ENCODE results near the gene GNPTAB.
A peak's percentile ranks its signal among the peaks of the same experiment; 100 is the strongest.
"Not testable (repeated sequence)": the region's sequence is repeated elsewhere in the genome, so short reads cannot be mapped to it uniquely, and the experiment has no call there.

Gene GNPTAB

DNA sequence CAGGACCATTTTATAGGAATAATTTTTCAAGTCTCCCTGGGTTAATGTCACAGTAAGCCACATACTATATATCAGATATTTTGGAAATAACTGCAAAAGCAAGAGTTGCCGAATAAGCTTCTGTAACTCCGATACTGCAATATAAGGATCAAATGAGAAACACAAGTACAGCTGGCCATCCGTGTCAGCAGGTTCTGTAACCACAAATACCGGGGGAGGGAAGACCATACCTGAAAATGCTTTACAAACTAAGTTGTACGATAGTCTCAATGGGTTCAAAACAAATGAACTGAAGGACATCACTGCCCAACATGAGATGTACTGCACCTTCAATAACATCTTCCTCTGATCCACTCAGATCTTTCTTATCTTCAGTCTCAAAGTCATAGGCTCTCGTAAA is 93.3 kb downstream of the GNPTAB start:
- no peak for DNase-seq (ENCODE audit: low spot score)

DNA sequence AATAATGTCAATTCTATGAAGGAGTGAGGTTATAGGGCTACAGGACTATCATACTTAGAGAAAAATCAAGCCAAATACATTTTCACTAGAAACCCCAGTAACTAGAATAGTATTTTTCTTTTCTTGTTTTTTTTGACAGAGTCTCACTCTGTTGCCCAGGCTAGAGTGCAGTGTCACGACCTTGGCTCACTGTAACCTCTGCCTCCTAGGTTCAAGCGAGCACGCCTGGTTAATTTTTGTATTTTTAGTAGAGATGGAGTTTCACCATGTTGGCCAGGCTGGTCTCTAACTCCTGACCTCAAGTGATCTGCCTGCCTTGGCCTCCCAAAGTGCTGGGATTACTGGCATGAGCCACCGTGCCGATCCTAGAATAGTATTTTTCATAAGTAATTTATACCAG is 96.3 kb downstream of the GNPTAB start:
- not testable (repeated sequence) for DNase-seq (ENCODE audit: low spot score)

- no peak for DNase-seq (ENCODE audit: low spot score)
Observed at GRCh38 chr12:101733166-101733565, 97.6 kb downstream of the GNPTAB start.

DNA sequence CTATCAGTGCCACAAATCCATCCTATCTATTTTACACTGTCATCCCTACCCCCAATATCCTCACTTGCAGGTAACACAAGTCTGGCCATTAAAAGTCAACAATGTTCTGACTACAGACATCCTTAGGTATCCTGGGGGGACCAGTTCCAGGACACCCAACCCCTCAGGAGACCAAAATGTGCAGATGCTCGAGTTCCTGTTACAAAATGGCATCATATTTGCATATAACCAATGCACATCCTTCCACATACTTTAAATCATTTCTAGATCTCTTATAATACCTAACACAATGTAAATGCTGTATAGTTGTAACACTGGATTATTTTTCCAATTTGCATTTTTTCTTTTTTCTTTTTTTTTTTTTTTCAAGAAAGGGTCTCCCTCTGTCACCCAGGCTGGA is 98.4 kb downstream of the GNPTAB start:
- DNase-seq (ENCODE audit: low spot score), result no peak

DNA sequence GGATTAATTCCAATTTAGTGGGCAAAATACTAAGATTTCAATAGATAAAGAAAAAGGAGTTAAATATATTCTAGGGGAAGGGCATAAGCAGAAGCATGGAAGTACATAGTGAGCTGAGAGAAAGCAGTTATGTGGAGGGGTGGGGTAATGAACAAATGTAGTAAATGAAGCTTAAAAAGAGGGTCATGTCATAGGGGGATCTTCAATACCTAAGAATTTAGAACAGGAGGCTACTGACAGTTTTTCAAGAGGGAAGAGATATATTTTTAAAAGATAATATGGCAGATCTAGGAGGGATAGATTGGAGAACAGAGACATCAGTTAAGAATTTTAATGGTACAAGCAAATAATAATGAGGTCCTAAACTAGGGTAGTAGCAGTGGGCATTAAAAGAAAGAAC is 100.9 kb downstream of the GNPTAB start:
- DNase-seq (ENCODE audit: low spot score), result no peak

DNA sequence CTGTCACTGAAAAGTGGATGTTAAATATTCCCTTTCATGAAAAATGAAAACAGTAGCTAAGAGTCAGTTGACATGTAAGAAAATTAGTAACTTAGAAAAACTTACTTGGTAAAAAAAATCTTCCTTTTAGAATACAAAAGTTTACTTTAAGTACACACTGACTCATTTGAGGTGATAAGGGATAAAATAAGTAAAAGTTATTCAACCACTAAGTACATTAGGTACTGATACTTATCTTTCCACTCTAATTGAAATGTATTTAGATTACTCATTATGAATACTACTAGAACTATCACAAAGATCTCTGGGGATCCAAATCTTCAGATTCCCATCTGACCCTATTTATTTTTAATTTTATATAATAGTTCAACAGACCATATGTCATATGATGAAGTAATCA is 103.7 kb downstream of the GNPTAB start:
- DNase-seq (ENCODE audit: low spot score), result no peak

DNA sequence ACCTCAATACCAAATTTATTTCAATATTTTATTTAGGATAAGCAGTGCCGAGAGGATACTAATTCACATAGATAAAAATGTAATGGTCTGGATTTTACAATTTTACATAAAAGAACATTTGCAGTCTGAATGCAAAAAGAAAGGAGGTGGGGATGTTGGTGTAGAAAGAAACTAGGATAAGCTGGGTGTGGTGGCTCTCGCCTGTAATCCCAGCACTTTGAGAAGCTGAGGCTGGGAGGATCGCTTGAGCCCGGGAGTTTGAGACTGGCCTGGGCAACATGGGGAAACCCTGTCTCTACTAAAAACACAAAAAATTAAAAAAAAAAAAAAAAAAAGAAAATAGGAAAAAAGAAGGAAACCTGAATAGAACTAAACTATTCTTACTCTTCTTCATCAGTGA is 108.4 kb downstream of the GNPTAB start:
- DNase-seq (ENCODE audit: low spot score), result no peak

GRCh38 chr12:101720118-101720517 is 110.6 kb downstream of the GNPTAB start:
- no peak for DNase-seq (ENCODE audit: low spot score)

DNA sequence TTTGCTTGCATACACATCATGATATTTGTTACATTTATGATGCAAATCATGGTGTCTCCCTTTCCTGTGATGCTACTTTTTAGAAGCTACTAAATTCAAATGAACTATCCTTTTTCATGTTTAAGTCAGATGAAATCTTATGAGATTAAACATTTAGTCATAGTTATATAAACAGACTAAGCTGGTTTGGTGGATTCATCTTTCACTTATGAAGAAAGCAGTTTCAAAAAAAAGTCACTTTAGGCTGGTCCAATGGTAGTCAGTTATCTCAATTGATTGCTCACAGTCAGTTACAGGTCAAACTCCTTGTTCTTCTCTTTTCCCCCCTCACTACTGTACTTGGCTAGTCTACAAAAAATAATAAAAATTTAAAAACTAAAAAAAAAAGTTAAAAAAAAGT is 111.2 kb downstream of the GNPTAB start:
- no peak for DNase-seq (ENCODE audit: low spot score)

DNA sequence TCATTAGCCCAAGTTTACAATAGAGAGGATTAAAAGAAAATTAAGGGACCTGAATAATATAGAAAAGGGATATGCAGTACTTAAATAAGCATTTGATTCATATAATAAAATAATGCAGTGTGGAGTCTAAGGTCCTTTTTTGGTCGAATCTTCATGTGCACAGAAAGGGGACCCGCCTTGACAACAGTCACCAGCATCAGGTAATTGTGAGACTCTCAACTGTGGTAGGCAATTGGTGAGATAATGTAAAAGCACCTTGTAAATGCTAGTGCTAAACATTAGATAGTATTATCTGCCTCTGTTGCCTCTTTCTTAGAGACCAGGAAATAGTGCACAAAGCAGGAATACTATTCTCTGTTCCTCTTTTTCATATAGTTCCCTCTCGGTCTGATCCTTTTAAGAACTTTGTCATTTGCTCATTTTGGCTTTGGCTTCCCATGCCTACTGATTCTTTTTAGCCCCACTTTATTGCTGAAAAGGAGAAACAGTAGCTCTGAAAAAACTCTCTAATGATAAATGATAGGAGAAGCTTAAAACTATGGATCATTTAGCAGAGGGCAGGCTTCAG is 115.8 kb downstream of the GNPTAB start:
- DNase-seq (ENCODE audit: low spot score), result no peak

DNA sequence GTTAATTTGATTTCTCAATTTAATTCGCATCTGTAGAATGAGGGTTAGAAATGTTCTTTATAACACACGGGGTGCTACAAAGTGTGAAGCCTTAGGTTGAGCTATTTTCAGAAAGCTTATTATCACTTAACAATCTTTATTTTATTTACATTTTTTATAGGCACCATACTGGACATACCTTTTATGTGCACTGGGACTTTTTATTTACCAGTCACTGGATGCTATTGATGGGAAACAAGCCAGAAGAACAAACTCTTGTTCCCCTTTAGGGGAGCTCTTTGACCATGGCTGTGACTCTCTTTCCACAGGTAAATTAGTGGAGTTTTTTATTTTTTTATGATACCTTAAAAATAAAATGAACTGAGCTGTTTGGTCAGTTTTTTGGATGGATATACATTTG is 116.8 kb downstream of the GNPTAB start:
- no peak for DNase-seq (ENCODE audit: low spot score)

DNA sequence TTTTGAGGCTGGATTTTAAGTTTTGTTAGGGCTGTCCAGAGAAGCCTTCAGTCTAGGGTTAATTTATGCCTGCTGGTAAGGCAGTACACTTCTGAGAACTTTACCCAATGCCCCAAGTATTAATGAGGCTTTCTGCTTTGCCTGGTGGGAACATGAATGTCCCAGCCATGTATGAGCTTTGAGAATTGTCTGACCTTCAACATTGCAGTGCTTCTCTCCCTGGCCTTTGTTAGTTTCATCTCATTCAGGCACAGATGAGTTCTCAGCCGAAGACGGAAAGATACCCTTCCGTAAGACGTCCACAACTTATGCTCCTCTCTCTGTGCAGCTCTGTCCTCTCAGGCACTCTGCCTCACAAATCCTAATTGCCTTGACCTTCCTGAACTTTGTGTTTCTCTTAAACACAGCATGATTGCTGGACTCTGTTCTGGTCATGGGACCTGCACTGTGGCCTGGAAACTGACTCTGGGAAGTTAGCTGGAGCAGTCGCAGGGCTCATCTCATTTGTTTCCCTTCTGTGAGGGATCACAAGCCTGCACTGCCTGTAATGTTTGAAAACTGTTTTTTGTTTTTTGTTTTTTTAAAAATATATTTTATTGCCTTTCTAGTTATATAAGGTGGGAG is 117.6 kb downstream of the GNPTAB start:
- no peak for DNase-seq (ENCODE audit: low spot score)

DNA sequence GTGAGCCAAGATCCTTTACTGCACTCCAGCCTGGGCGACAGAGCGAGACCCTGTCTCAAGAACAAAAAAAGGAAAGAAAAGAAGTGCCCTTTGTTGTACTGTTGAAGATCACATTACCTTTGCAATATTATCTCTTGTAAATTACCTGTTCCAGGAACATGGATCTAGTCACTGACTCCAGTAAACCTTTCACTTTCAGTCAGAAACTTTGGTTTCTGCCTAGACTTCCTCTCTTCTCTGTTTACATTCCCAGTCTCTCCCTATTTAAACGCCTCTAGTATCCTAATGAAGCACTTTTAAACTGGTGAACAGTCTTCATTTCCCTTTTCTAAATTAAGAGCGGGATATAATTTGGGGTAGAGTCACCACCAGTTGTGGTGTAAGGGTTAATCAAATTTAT is 120.5 kb downstream of the GNPTAB start:
- DNase-seq (ENCODE audit: low spot score), result no peak

DNA sequence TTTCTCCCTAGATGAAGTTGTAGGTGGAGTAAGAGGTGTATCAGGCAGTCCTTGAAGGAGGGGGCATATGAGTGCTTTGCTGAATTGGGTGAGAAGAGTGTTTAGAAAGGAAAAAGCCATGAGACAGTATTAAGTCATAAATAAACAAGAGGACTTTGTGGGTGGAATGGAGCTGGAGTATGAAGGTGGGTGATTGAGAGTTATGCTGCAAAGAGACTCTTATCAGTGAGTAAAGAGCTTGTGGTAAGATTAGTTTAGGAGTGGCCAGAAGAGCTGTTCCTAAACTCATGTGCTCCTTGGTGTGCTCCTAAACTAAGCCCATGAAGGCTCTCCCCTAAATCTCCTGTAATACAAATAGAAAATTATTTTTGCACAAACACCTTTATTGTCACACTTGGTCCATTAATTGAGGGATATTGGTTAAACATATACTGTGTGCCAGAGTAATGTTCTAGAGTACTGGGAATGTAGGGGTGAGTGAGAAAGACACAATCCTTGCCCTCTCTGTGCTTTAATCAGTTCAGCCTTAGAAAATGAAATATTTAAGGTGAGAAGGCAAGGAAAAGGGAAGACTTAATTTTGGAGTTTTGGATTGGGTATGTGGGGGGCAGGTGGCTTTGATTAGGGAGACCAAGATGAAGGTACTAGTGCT is 123.5 kb downstream of the GNPTAB start:
- no peak for DNase-seq (ENCODE audit: low spot score)

DNA sequence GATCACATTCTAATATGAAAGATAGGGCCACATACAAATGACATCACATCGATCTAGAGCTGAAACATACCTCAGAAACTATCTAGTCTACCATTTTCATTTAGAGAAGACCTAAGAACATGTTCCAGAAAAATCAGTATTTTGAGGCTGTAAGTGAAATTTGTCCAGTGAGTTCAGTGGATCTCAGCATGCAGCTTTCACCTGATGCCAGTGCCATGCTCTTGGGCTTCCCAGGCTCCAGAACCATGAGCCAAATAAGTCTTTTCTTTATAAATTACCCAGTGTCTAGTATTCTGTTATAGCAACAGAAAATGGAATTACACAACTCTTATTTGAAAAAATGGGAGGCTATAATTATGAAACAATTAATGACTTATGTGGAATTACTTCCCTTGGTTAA is 124.4 kb downstream of the GNPTAB start:
- DNase-seq (ENCODE audit: low spot score), result no peak

DNA sequence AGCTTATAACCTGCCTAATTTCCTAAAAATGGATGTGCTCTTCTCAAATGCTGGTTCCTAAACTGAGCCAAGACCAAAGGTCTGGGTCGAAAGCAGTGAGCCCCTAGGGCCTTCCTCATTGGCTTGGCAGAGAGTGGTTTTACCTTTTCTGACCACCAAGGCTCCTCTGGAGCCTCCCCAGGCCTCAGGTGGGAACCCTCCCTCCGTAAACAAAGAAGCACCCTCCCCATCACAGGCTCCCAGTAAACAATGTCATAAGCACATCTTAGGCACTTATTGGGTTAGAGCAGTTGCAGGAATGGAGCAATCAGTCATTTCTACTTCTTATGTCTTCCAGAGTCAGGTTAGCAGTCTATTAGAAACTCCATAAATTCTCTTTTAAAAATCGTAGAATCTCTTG is 127.3 kb downstream of the GNPTAB start:
- no peak for DNase-seq (ENCODE audit: low spot score)

GRCh38 chr12:101700299-101700820 is 130.4 kb downstream of the GNPTAB start:
- no peak for DNase-seq (ENCODE audit: low spot score)

DNA sequence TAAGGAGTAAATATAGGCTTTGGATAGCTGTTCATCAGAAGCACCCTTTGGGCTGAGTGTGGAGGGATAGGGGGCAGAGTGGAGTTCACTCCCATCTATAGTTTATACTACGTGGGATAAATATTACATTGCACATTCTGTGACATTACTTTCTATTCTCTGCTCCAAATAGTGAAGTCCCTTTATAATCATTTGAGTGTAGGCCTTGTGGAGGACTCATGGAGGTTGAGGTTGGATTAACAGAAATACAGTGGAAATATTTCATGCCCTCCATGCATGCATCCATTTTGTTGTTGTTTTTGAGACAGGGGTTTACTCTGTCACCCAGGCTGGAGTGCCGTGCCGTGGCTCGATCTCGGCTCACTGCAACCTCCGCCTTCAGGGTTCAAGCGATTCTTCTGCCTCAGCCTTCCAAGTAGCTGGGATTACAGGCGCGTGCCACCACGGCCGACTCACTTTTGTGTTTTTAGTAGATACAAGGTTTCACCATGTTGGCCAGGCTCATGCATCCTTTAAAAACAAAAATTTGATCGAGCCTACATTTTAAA is 131.9 kb downstream of the GNPTAB start:
- DNase-seq (ENCODE audit: low spot score), result no peak

DNA sequence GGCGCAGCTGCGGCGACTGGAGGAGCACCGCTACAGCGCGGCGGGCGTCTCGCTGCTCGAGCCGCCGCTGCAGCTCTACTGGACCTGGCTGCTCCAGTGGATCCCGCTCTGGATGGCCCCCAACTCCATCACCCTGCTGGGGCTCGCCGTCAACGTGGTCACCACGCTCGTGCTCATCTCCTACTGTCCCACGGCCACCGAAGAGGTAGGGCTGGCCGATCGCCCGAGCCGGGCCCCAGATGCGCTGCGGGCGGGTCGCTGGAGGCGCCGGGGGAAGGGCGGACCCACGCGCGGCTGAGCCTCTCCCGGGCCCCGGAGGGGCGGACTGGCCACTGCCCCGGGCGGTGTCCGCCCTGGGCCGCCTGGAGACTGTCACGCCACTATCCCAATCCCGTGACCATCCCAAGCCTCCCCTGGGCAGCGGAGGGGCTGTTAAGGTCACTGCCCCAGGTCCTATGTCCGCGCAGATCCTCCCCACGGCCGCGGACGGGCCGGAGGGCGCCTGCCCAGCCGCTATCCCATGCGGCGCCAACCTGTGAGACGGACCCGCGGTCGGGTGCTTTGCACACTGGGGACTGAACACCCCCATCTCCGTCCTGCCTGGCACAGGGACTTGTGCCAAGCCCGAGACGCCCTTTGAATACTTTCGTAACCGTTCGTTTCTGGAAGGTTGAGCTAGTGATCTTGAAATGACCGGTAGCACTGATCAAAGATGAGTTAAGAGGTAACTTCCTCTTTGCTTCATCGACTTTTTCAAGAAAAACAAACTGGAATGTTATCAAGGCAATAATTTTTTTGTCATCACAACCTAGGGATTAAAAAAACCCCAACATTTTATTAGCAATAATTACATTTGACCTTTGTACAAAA is 132.6 kb downstream of the GNPTAB start:
- peak; percentile 39 for DNase-seq (ENCODE audit: low spot score)

DNA sequence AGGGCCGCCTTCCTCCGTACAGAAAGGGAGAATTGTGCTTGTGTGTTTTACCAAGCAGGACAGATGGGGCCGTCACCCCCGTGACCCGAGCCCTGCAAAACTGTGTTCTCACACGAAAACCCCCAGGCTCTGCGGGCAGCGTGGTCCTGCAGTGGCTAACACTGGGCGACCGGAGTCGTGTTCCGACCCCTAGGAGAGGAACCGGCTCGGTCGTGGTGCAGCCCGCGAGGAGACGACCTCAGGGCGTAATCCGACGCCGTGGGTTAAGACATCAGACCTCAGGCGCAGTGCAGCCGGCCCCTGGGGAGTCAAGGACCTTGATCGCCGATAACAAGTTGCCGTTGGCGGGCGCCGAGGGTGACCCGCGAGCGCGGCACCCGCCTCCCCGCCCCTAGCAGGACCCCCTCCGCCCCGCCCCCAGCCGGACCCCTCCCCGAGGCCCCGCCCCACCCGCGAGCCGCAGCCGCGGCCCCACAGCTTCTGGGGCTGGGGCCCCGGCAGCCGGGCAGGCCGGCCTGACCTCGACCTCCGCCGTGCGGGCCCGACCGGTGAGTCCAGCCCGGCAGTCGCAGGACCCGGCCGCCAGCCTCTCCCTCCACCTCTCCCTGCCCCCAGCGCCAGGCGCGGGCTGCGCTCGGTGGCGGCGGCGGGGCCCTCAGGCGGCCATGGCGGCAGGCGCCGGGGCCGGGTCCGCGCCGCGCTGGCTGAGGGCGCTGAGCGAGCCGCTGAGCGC is 133.4 kb downstream of the GNPTAB start, which contains the start of gene CHPT1:
TSS of gene CHPT1 (plus strand) at position 444 of the 733 bp plus-strand sequence. CDS start at position 666, 222 bp downstream.
- DNase-seq (ENCODE audit: low spot score), result peak; percentile 74
